Measurements from ENCODE around the gene EBF3. TPM values are rescaled to one million over a fixed set of nuclear protein-coding genes. Genes with fewer than 3 reads are reported as not detected.

The EBF3 gene, protein sequence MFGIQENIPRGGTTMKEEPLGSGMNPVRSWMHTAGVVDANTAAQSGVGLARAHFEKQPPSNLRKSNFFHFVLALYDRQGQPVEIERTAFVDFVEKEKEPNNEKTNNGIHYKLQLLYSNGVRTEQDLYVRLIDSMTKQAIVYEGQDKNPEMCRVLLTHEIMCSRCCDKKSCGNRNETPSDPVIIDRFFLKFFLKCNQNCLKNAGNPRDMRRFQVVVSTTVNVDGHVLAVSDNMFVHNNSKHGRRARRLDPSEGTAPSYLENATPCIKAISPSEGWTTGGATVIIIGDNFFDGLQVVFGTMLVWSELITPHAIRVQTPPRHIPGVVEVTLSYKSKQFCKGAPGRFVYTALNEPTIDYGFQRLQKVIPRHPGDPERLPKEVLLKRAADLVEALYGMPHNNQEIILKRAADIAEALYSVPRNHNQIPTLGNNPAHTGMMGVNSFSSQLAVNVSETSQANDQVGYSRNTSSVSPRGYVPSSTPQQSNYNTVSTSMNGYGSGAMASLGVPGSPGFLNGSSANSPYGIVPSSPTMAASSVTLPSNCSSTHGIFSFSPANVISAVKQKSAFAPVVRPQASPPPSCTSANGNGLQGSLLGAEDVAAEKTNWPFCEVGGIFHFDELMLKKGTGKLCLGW
- total RNA-seq (2021): 52.2 and 56.2 TPM in 2 replicates
- Bru-seq, nascent RNA: percentile 92 among the genes with signal in this experiment
- BruChase-seq, experiment 1, labeled RNA remaining after a 2-hour chase: percentile 89 among the genes with signal in this experiment
- percentile 79 among the genes with signal in this experiment for BruChase-seq, experiment 2, labeled RNA remaining after a 6-hour chase
- long read RNA-seq, full-length matches to known transcripts: 1 of 45 reads
- long read RNA-seq, partial matches to known transcripts: 8 of 45 reads
- long read RNA-seq, other reads (novel, unspliced or antisense): 36 of 45 reads

DNA sequence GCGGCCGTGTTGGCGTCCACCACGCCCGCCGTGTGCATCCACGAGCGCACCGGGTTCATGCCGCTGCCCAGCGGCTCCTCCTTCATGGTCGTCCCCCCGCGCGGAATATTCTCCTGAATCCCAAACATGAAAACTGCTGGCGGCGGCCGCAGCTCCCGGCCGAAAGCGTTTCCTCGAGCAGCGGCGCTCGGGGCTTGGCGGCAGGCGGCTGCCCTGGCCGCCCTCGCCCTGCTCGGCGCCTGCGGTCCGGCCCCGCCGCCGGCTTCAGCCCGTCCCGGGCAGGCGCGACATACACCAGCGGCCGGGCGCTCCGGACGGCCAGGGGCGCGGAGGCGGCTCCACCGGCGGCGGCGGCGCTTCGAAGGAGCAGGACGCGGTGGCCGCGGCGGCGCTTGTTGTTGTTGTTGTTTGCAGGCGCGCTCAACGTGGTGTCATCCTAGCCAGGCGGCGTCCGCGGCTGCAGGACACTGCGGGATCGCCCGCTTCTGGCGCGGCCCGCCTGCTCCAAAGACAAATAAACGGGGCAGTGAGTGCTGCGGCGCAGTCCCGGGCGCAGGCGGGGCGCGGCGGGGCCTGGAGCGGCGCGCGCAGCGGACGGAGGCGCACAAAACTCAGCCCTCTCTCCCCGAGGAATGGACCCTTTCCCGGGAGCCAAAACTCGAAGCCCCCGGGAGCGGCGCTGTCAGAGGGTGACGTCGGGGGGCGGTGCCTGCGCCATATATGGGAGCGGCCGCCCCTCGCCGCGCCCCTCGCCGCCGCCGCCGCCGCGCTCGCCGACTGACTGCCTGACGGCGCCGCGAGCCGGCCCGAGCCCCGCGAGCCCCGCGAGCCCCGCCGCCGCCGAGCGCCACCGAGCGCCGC lies at the start of gene EBF3:
EBF3 (minus strand) TSS at position 634 of the 861 bp plus-strand sequence; CDS start at position 128, 506 bp downstream.
- ChIA-PET CTCF (no interaction called here), POLR2A (ENCODE audit: low non-redundant PET) (no interaction called here)
- peak within 1 kb of the TSS; percentile 79 for H3K4me3 ChIP-seq (ENCODE audit: low read depth, low read length, poor library complexity, severe bottlenecking)
- no TSS peak for BruUV-seq (replicated peaks)
- peak; percentile 96 for DNase-seq (ENCODE audit: low spot score)
- peaks cover 35% of the 10 kb centered on the region for H3K36me3 ChIP-seq (ENCODE audit: insufficient read depth, low read length, poor library complexity, severe bottlenecking)
- peak within 1 kb of the TSS; percentile 86 for H3K27ac ChIP-seq (ENCODE audit: low read depth, low read length, poor library complexity, severe bottlenecking)
- intact Hi-C loops (cut with micrococcal nuclease; ENCODE audit: unreplicated experiment): loop anchor here (5.0 to 10.0 kb wide), 5 partner anchors 72 to 1429 kb away; no protein-coding TSS in a partner anchor
- no peaks in the 10 kb centered on the region for H3K27me3 ChIP-seq (replicated peaks; ENCODE audit: insufficient read depth, low read depth, low read length, poor library complexity)
- TF ChIP-seq, protein P1, sequence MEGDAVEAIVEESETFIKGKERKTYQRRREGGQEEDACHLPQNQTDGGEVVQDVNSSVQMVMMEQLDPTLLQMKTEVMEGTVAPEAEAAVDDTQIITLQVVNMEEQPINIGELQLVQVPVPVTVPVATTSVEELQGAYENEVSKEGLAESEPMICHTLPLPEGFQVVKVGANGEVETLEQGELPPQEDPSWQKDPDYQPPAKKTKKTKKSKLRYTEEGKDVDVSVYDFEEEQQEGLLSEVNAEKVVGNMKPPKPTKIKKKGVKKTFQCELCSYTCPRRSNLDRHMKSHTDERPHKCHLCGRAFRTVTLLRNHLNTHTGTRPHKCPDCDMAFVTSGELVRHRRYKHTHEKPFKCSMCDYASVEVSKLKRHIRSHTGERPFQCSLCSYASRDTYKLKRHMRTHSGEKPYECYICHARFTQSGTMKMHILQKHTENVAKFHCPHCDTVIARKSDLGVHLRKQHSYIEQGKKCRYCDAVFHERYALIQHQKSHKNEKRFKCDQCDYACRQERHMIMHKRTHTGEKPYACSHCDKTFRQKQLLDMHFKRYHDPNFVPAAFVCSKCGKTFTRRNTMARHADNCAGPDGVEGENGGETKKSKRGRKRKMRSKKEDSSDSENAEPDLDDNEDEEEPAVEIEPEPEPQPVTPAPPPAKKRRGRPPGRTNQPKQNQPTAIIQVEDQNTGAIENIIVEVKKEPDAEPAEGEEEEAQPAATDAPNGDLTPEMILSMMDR (conservative IDR thresholded peaks at IDR 0.05; ENCODE audit: low read depth, low read length): no peak
- TF ChIP-seq EZH2 (IDR thresholded peaks at IDR 0.05; ENCODE audit: borderline replicate concordance, low read depth, low read length, poor library complexity, severe bottlenecking): no peak
- peaks cover 33% of the 10 kb centered on the region for H3K4me1 ChIP-seq (ENCODE audit: insufficient read depth, low read length, poor library complexity, severe bottlenecking)
- H3K9me3 ChIP-seq (ENCODE audit: low read depth, low read length, poor library complexity, severe bottlenecking): no peaks in the 10 kb centered on the region

DNA sequence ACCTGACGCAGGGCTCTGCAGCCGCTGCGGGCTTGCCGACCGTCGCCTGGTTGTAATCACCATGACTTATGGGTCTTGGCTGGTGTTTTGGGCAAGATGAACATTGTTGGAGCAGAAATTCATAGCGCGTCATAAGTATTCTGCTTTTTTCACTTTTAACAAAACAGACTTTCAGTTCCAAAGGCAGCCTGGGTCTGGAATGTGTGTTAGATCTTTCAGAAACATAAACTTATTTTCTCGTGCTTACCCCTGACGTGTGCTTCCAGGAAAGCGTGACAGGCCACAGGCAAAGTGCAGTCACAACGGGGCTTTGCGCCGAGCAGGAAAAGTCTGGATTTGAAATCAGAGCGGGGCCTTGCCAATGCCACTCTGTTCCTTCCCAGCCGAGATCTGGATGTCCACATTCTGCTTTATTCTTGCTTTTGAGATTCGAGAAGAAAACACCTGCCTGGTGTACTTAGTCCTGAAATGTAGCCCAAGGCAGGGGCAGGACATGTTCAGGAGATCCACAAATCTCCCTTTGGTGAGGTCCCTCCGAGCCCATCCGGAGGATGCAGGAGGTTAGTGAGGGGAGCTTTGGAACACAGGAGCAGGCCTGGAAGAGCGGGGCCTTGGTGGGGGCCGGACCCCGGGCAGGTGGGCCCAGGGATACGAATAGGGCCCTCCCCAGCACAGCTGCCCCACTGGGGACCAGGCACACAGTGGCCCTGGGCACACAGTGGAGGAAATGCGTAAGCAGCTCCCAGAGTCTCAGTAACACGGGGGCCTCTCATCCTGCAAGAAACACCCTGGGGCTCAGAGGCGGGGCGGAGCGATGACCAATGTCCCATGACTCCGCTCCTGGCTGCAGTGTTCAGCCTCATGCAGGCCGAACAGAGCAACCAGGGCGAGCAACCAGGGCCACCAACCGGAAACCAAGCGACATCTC lies 49.5 kb upstream of the EBF3 start:
- Histone ChIP-seq H3K4me3 (ENCODE audit: low read depth, low read length, poor library complexity, severe bottlenecking) (no peak overlapping the region), H3K9me3 (ENCODE audit: low read depth, low read length, poor library complexity, severe bottlenecking) (no peaks in the 10 kb centered on the region), H3K4me1 (ENCODE audit: insufficient read depth, low read length, poor library complexity, severe bottlenecking) (no peaks in the 10 kb centered on the region), H3K27me3 (replicated peaks; ENCODE audit: insufficient read depth, low read depth, low read length, poor library complexity) (peaks cover 4% of the 10 kb centered on the region), H3K27ac (ENCODE audit: low read depth, low read length, poor library complexity, severe bottlenecking) (no peak overlapping the region), H3K36me3 (ENCODE audit: insufficient read depth, low read length, poor library complexity, severe bottlenecking) (no peaks in the 10 kb centered on the region)
- ChIA-PET CTCF (no interaction called here), POLR2A (ENCODE audit: low non-redundant PET) (no interaction called here)
- intact Hi-C loops (cut with micrococcal nuclease; ENCODE audit: unreplicated experiment): no loop called here
- TF ChIP-seq, protein P1 (conservative IDR thresholded peaks at IDR 0.05; ENCODE audit: low read depth, low read length): no peak
- no peak for TF ChIP-seq EZH2 (IDR thresholded peaks at IDR 0.05; ENCODE audit: borderline replicate concordance, low read depth, low read length, poor library complexity, severe bottlenecking)
- no peak for DNase-seq (ENCODE audit: low spot score)
- no TSS peak for BruUV-seq (replicated peaks)

All from A673 (cell line).